GM19324 (cell line): Measurements from ENCODE around the gene TSPAN1.
A peak's percentile ranks its signal among the peaks of the same experiment; 100 is the strongest.

Experiments
- ATAC-seq: cut with Tn5 transposase; IDR thresholded peaks from one replicate; pipeline ENCODE4 v1.9.1; 2021; ENCODE audit warnings: mild to moderate bottlenecking, moderate library complexity; ENCODE audit not compliant: unreplicated experiment, low FRiP score

The TSPAN1 gene

DNA sequence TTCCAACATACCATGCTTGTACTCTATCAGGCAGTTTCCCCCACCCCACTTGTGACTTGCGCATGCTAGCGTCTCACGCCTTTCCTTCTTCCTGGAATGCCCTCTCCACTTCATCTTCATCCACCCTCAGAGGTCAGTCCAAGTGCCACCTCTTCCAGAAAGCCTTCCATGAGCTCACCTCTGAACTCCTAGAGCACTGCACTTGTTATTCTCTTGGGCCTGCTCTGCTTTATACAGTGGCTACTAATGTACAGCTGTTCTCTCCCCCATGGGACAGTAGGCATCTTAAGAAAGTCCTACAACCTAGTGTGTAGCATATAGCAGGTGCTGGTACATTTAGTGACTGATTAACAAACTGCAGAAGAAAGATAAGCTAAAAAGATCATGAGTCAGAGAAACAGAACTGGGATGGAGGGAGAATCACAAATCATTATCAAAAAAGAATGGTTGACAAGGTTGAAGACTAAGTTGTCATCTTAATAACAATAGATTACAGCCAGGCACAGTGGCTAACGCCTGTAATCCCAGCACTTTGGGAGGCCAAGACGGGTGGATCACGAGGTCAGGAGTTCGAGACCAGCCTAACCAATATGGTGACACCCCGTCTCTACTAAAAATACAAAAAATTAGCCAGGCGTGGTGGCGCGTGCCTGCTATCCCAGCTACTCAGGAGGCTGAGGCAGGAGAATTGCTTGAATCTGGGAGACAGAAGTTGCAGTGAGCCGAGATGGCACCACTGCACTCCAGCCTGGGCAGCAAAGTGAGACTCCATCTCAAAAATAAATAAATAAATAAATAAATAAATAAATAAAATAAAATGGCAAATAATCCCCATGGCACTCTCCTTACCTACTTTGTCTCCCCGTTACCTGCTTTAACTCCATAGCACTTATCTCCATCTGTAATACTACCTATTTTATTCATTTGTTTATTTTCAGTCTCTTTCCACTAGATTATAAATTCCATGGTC, 16.3 kb upstream of the TSPAN1 start:
- peak; percentile 45 for ATAC-seq

DNA sequence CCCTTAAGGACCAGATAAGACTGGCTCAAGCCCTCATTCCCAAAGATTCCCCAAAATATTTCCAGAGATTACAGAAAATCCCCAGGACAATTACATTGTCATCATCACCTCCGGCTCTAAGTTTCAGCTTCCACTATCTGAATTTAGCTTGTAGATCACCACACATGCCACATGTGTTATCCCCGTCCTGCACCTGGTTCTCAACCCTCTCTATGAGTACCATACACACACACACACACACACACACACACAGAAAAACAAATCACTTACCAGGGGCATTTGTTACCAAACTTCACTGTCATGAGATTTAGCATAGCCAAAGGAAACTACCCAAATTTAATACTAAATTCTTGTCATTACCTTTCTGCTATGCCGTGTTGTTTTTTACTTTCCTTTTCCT, 15.4 kb upstream of the TSPAN1 start:
- no peak for ATAC-seq

DNA sequence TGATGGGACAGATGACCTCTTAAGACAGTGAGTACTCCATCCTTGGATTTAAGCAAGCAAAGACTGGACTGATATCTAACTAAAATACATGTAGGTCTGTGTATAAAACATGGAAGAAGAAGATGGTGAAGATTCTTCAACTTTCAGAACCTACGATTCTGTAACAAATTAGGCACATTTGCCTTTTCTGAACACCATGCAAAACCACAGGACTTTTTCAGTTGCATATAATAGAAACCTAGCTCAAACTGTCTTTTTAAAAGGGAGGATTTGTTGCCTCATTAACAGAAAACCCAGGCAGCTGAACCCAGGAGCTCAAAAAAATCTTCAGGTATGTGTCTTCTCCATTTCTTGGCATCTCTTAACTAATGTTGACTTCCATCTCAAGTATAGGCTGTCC, 14.7 kb upstream of the TSPAN1 start:
- ATAC-seq = no peak

DNA sequence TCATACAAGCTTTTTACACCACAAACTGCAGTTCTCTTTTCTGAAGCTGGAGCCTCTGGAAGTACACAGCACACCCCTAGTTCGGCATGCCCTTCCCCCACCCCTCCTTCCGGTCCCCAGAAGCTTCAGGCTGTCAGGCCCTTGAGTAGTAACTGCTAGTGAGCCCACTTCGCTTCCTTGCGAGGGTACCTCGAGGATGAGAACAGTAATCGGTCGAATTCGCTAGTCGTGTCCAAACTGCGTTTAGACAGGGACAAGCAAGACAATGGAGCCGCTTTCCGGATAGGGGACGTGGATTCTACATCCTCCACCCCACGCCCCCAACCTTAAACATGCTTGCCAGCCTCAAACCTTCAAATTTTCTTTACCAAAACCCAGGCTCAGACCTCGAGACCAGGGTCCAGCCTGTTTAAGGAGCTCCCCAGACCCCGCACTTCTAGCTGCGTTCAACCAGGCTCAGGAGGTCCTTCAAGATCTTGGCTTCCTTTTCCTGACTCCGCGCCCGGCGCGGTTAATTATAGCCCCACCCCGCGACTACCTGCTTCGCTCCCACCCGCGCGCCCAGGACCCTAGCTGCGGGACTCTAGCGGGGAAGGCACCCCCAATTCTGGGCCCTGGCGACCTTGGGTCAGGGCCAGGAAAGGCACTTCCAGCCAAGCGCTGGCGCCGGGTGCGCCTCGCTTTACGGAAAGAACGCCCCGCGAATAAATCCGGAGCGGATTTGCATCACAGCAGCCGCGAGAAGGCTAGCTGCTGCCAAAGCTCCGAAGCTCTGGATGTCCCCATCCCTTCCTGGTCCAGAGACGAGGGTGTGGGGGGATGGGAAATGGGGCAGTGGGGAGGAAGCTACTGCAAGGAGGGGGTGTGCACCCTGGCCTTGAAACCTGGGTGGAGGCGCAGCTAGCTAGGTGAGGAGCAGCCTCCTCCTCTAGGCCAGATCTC, 8.1 kb upstream of the TSPAN1 start:
- peak; percentile 51 for ATAC-seq

DNA sequence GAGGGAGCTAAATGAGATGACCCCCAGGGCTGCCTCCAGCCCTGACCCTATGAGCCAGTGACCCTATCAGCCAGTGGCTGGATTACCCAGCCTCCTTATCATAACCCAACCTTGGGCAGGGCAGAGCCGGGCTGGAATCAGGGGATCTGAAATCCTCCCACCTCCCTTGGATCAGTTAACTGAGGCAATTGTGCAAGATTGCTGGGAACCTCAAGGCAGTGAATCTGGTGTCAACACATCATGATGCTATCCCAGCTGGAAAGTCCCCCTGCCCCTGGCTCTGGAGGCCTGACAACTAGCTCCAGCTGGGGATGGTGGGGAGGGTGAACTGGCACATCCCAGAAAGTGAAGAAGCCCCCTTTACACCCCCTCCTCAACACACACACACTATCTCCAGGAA, 6.4 kb upstream of the TSPAN1 start:
- ATAC-seq = no peak

DNA sequence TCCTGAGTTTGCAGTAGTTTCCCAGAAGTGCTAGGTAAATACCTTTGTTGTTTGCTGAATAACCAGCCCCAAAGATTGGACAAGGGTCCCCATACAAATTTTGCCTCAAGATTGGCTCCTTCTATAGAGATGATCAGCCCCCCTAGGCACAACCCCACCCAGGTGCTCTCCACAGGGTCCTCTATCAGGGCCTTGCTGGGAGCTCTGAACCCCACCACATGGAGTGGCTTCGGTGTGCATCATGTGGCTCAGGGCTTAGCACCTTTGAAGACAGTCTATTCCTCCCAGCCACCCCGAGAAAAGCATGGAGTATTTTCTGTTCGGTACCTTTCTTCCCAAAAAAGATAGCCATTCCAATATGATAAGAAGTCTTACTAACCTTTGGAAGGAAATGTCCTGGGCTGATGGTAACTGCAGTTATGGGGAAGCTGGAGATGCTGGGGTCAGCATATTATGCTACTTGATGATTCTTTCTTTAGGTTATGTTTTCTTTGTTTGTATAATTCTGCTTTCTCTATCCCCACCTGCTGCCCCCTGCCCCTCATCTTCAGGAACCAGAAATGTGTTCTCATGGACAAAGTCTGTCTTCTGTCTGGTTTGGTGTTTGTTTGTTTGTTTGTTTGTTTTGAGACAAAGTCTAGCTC, 5.0 kb upstream of the TSPAN1 start:
- no peak for ATAC-seq

DNA sequence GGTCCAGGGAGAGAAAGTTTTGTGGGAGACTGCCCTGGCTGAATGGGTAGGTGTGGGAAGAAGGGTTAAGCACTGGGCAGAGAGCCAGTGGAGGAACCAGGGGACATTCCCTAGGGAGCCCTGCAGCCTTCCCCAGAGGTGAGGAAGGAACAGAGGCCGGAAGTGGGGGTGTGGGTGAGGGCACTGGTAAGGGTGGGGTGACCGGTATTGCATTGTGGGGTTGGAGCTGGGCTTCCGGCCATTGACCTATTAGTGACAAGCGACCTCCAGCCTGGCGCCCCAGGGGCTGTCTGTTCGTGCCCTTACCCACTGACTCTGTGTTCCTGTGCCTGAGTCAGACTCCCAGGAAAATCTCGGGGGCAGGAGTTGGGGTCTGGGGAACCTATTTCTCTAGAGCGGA, 3.5 kb upstream of the TSPAN1 start:
- ATAC-seq = no peak

DNA sequence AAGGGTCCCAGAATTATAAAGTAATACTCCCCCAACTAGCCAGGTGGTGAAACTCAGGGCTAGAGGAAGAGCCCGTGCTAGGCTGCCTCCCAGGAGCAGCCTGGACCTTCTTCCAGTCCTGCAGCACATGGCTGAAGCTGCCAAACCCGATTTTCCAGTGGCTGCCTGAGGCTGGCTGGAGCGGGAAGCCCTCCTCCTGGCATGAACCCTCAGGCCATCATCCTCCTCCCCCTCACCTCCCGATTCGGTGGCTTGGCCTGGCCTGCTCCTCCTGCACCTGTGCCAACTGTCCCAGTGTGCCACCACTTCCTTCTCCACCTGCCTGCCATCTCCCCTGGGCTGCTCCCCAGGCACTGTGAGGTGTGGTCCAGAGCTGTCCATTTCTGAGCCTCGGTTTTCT, 3.0 kb upstream of the TSPAN1 start:
- no peak for ATAC-seq

DNA sequence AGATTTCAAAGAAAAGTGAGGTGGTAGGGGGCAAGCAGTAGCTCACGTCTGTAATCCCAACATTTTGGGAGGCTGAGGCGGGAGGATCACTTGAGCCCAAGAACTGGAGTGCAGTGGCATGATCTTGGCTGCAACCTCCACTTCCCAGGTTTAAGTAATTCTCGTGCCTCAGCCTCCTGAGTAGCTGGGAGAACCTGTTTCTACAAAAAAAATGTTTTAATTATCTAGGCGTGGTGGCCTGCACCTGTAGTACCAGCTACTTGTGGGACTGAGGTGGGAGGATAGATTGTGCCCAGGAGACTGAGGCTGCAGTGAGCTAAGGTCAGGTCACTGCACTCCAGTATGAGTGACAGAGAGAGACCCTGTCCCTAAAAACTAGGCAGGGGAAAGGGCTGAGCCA, 2.6 kb upstream of the TSPAN1 start:
- no peak for ATAC-seq

DNA sequence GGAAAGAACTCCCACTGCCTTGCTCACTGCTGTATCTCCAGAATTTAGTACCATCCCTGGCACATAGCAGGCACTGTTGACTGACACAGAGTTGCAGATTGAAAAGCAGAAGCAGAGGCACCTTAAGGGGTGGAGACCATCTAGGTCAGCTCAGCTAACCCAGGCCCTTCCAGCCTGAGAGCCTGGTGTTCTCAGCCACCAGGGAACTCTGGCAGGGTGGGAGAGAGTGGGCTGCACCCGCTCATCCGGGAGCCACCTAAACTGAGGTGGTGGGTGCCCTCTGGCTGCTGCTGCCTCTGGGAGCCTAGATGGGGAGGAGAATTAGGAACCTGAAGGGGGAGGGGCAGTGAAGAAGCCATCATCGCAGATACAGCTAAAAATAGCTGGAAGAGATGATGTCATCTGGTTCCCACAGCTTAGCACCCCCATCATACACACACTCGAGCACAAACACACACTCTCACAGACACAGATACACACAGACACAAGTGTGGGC, 1.5 kb upstream of the TSPAN1 start:
- ATAC-seq = no peak

DNA sequence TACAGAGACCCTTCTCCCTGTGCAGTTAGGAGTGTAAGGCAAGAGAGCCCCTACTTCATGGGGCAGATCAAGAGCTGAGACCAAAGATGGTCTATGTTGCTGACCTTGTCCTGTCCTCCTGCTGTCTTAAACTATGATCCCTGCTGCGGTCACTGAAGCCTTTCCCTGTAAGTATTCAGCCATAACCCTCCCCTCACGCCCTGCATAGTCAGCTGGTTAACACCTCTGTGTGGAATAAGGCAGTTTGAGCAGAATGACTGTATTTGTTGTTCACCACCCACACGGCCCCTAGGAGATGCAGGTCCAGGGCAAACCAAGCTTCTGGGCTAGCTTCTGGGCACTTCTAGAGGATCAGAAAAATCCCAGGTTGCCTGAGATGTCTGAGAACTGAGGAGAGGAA, 356 bp downstream of the TSPAN1 start:
- no peak for ATAC-seq

DNA sequence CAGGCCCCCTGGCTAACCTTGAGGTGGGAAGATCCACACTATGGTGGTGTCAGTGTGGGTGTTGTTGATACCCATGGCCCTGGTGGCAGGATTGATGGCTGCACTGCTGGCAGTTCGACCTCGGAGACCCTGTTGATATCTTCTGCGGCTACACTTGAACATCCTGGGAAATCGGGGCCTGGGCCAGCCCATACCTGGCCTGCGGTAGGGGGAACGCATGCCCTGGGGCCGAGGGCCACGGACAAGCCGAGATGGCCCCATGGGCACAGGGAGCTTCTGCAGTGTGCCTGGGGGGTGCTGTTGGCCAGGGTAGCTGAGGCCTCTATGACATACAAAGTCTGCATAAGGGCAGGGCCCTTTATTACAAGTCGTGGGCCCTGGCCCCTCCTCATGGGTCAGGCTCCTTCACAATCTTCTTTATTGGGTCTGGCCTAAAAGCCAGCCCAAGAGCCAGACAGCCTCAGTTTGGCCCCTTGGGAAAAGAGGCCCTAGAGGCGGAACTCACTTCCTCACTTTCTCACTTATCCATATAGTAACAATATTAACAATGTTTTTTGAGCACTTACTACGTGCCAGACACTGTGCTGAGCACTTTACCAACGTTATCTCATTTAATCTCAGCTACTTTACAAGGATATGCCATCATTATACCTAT, 1.5 kb downstream of the TSPAN1 start, which contains the start of gene P3R3URF:
TSS of gene P3R3URF (minus strand) at position 278 of the 655 bp plus-strand sequence. CDS start at position 261, 17 bp downstream.
- no peak for ATAC-seq

DNA sequence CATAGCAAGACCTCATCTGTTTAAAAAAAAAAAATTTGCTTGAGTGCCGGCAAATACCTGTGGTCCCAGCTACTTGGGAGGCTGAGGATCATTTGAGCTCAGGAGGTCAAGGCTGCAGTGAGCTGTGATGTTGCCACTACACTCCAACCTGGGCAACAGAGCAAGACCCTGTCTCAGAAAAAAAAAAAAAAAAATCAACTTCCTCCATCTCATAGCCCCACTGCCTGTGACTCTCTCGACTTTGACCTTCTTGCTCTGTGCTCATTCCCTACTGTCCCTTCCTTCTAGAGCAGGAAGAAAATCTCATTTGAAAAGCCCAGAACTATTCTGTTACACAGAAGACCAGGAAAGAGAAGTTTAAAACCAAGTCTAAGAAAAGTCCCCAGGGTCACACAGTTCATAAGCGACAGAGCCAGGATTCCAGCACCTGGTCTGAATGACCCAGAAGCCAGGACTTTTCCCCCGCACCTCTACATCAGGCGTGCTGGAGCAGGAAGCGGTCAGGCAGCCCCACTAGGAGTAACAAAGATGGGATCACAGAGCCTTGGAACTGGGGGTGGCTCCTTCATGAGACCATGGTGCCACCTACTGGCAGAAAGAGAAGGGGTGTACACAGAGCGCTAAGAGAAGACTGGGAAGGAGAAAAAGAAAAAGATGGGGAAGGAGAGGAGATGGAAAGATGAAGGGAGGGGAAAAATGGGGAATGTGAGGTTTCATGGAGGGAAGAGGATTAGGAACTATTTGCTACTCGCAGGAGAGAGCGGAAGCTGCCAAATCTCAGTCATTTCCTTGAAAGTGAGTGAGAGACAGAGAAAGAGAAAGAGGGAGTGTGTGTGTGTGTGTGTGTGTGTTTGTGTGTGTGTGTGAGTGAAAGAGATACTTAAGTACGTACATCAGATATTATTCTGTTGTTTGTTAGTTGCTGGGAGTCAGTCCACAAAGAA, 4.5 kb downstream of the TSPAN1 start:
- ATAC-seq = no peak

DNA sequence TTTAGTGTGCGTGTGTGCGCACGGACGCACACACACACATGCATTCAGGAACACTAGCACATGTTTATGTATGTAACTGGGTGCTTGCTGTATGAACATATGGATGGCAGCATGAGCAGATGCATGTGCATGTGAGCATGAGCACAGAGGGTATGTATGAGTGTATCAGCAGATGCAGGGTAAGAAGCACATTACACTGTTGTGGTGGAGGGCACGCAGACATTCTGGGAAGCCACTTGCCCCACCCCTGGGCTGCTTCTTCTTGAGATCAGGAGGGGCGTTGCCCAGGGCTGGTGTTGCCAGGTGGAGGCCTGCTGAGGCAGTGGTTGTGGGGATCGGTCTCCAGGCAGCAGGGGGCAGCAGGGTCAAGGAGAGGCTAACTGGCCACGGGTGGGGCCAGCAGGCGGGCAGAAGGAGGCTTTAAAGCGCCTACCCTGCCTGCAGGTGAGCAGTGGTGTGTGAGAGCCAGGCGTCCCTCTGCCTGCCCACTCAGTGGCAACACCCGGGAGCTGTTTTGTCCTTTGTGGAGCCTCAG, 5.3 kb downstream of the TSPAN1 start:
- ATAC-seq = no peak

DNA sequence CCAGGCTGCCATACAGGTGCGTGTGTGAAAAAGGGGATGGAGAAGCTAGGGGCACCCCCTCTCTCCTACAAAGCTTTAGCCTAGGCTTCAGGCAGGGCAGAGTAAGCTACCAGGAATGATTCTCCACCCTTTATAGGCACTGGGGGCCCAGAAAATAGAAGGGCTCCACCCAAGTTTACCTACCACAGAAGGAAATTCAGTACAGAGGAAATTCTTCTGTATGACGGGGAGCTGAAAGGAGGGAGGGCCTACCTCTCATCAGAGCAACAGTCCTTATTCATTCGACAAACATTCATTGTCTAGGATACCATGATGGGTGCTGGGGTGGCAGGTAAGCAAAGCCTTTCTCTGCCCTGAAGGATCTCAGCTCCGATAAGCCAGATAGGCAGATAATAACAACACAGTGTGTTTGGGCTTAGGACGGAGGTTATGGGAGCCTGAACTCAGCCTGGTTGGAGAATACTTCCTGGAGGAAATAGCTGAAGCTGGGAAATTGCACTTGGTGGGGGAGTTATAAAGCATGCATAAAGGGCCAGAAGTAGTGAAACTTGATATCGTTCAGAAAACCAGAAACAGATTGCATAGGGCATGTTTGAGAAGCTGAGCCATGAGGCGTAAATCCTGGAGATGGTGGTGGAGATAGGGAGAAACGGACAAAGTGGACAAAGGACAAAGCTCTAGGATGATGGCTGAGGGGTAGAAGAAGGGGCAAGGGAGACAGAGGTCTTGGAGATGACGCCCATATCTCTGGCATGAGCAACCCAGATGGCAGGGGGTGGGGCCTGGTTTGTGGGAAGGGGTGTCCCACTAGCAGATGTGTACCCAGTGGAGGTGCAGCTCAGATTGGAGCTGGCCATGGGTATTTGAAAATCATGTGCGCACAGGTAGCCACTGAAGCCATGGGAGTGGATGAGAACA, 6.7 kb downstream of the TSPAN1 start:
- no peak for ATAC-seq

DNA sequence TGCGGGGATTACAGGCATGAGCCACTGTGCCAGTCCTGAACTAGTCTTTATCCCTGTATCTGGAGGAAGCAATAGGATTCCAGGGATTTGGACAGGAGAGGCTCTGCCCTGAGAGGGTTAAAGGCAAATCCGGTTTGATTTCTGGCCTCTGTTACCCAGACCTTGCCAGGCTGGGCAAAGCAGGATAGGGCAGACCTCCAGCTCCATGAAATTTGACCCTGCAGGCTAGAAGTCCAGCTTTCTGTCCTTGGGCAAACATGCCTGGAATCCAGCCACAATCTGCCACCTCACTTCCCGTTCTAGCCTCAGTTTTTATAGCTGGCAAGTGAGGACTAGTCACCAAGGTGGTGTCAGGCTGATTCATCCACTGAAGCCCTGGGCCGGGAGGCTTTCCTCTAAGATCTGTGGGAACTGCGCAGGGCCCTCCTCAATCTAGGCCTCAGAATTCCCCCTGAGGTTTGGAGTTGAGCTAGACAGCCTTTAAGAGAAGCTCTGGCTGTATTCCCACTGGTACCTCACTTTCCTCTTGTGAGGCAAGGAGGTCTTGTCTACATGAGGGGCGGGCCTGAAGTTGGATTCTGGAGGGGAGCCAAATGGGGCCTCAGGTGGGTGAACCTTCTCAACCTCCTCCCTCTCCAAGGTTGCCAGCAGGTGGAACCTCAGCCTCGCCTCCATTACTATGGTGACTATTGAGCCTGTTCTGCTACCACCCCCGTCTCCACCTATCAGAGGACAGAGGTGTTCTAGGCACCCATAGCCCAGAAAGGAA, 8.4 kb downstream of the TSPAN1 start:
- ATAC-seq = no peak
